CD4-positive, alpha-beta T cell treated with Interleukin-4 for 4 hours (primary cell): ENCODE measurements around the gene TBC1D24.
"Not testable (repeated sequence)": the region's sequence is repeated elsewhere in the genome, so short reads cannot be mapped to it uniquely, and the experiment has no call there.

ENCODE experiments used
- DNase-seq: peaks from one replicate; pipeline ENCODE4 v3.0.0-alpha.2; 2020

TBC1D24 gene

DNA sequence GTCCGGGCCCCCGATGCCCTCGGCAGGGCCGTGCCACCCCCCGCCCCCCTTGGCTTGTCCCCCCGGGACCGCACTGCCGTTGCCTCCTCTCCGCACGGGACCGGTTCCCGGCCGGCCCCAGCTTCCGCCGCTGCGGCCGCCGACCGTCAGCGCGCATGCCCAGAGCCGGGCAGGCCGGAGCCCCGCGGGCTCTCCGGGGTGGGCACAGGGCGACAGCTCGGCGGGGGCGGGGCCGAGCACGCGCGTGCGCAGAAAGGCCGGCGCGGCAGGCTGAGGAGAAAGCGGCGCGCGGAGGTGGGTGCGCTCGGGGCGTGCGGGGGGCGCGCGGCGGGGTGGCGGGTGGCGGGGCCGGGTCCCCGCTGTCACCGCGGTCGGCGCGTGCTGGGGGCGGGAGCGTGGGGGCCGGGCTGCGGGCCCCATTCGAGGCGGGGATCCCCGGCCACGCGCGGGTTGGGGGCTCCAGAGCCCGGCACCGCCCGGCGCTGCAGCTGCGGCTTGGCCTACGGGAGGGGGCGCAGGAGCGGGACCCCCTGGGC is at the start of gene TBC1D24:
Gene TBC1D24, plus strand, starts transcription at position 251 of the 536 bp plus-strand sequence. CDS start 21,022 bp downstream, outside the sequence.
- peak; percentile 73 for DNase-seq

GRCh38 chr16:2425825-2426430 is 49.0 kb upstream of the TBC1D24 start:
- no peak for DNase-seq

DNA sequence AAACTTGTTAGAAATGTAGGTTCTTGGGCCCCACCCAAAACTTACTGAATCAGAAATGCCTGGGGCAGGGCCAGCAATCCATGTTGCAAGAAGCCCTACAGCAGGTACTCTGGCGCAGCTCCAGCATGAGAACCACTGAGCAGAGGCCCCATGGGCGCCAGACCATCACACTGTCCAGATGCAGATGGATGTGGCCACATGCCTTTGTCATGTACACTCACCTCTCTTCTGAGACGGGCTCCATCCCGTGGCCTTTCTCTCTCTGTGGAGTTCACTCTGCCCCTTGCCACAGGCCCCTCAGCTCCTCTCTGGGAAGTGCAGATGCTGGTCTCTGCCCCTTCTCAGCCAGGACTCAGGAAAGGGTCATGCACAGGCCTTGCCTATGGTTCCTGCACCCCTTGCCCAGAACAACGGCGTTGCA is 48.0 kb upstream of the TBC1D24 start:
- DNase-seq = no peak

DNA sequence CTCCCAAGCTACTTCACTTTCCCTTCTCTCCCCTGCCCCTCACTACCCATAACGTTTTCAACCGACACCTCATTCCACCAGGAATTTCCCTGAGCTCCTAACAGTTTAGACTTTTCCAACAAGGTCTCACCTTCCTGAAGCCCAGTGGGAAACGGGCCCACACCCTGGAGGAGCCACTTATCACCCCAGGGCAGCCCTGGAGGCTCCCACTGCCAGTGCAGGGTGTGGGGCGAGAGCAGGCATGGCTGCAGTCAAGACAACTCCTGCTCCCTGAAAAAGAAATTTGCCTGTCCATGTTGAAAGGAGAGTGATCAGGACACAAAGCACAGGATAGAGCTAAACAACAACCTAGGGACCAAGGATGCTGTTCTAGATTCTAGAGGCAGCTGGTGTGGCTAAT is 47.4 kb upstream of the TBC1D24 start:
- DNase-seq = no peak

GRCh38 chr16:2428051-2428783 is 46.7 kb upstream of the TBC1D24 start:
- DNase-seq = no peak

- no peak for DNase-seq
Observed at GRCh38 chr16:2428784-2429033, 46.2 kb upstream of the TBC1D24 start.

- peak; percentile 97 for DNase-seq
Observed at GRCh38 chr16:2429034-2429770, 45.7 kb upstream of the TBC1D24 start, which contains the start of gene CCNF. Gene CCNF, plus strand, starts transcription at chr16:2429447. Its CDS starts 35 bp downstream, at chr16:2429482.

GRCh38 chr16:2429771-2430663 is 44.9 kb upstream of the TBC1D24 start:
- DNase-seq = peak; percentile 16

- DNase-seq = no peak
Observed at GRCh38 chr16:2432286-2432685, 42.6 kb upstream of the TBC1D24 start.

DNA sequence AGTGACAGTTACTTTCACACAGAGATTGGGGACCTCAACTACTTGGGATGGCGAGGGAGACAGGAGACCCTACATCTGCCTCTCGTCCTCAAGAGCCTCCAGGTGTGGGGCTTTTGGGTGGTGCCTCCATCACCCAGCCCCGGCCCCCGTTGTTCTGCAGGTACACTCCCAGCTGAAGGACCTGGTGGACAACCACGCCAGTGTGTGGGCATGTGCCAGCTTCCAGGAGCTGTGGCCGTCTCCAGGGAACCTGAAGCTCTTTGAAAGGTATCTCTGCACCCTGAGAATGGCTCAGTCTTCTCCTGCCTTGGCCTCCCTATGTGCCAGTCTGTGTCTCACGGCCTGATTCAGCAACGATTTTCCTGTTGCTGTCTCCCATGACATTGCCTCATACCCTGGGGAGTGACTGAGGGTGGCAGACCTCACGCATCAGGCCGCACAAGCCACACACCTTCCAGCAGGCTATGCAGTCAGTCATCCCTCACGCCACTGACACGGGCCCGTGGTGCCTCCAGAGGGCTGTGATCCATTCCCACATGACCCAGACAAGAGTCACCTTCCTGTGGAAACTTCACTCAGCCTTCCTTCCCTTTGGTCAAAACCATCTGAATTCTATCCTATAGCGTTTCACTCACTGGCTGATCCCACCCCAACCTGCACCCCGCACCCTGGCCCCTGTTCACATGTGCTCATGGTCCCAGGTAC is 42.0 kb upstream of the TBC1D24 start:
- DNase-seq = no peak

- DNase-seq = not testable (repeated sequence)
Observed at GRCh38 chr16:2435236-2435635, 39.7 kb upstream of the TBC1D24 start.

DNA sequence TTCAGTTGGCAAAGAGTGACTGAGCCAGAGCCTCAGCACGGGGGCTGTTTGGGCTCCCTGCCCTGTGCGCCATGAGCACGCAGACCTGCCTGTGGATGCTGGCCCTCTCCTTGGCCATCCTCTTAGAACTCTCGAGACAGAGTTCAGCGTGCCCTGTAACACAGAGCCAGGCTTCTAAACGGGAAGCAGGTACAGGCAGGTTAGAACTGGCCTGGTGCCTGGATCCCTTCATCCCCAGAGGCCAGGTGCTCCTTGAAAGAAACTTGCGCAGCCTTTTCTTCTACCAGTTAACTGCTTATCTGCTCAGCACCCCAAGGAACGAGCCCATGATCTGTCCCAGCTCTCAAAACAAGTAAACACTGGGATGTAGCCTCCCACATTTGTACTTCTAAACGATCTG is 38.8 kb upstream of the TBC1D24 start:
- DNase-seq = no peak

- no peak for DNase-seq
Observed at GRCh38 chr16:2437032-2437790, 37.7 kb upstream of the TBC1D24 start.

DNA sequence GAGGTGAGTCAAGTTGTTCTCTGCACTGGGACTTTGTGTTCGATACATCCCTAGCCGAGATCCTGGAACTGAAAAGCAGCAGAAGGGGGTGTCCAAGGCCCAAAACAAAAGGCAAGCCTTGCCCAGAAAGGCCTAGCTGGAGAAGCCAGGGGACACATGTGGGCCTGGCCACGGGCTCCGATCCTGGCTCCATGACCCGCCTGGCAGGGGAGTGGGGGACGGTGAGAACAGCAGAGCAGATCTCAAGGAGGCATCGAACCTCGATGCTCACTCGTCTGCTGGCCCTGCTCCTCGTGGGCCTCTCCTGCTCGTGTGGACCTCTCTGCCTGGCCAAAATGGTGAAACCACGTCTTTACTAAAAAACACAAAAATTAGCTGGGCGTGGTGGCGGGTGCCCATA is 36.8 kb upstream of the TBC1D24 start:
- no peak for DNase-seq

GRCh38 chr16:2439598-2439997 is 35.3 kb upstream of the TBC1D24 start:
- no peak for DNase-seq

- DNase-seq = not testable (repeated sequence)
Observed at GRCh38 chr16:2441143-2441804, 33.7 kb upstream of the TBC1D24 start.

GRCh38 chr16:2443555-2443954 is 31.4 kb upstream of the TBC1D24 start:
- DNase-seq = no peak

GRCh38 chr16:2447920-2448583 is 26.9 kb upstream of the TBC1D24 start:
- no peak for DNase-seq

DNA sequence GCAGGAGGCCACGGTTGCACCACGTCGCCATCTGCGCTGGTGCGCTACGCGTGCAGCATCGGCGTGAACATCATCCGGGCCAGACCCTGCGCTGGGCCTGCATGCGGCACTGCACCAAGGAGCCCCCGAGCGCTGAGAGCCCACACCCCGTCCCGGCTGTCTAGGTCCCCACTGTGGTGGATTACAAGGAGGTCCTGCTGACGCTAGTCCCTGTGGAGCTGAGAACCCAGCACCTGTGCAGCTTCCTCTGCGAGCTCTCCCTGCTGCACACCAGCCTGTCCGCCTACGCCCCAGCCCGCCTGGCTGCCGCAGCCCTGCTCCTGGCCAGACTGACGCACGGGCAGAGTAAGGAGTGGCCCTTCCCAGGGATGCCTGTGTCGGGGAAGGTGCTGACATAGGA is 25.8 kb upstream of the TBC1D24 start:
- DNase-seq = no peak

GRCh38 chr16:2450535-2450934 is 24.4 kb upstream of the TBC1D24 start:
- no peak for DNase-seq
